B cell (primary cell): ENCODE results near the gene MX1. TPM values are rescaled to one million over a fixed set of nuclear protein-coding genes. Genes with fewer than 3 reads are reported as not detected.

Experiments
- ATAC-seq: fragments of 200-7000 bp; cut with Tn5 transposase; one replicate; pipeline ENCODE4 v1.10.0; 2021; ENCODE audit warnings: low read depth, mild to moderate bottlenecking, moderate number of reproducible peaks, moderate library complexity
- CTCF ChIA-PET: fragments of 350-600 bp; sonication (Branson Sonifier 250); formaldehyde crosslinking; loops from one replicate; lab custom pipeline; 2021; ENCODE audit warnings: antibody characterized with exemption, inconsistent platforms; lab: Charles Lee
- POLR2A ChIA-PET: fragments of 350-600 bp; sonication (Branson Sonifier 250); formaldehyde crosslinking; loops from one replicate; lab custom pipeline; 2021; ENCODE audit warnings: antibody characterized with exemption; lab: Charles Lee
- DNase-seq: peaks from one replicate; pipeline ENCODE4 v3.0.0; 2013
- H2AFZ ChIP-seq: 2 replicates; pipeline ENCODE4 v1.6.1; 2012; ENCODE audit warnings: mild to moderate bottlenecking, low read depth, low read length; ENCODE audit not compliant: insufficient read depth, poor library complexity, severe bottlenecking
- H3K27ac ChIP-seq, 2 donors: 1 replicate in 1 of 2; 2 replicates in 1 of 2; pipeline ENCODE4 v1.5.1; 2012 to 2013; ENCODE audit warnings: low read length in 2 of 2, mild to moderate bottlenecking in 2 of 2, moderate library complexity in 1 of 2
- H3K27me3 ChIP-seq, 4 experiments: fragments of 200-600 bp in 1 of 4; sonication (generic) in 1 of 4; replicated peaks in 1 of 4; 1 replicate in 2 of 4; 2 replicates in 2 of 4; pipeline versions ENCODE4 v1.6.1 to v1.7.0; 2013 to 2016; ENCODE audit warnings: low read length in 3 of 4, mild to moderate bottlenecking in 2 of 4, mixed read lengths in 1 of 4, moderate library complexity in 1 of 4; ENCODE audit not compliant: insufficient read depth in 4 of 4, control insufficient read depth in 3 of 4; ENCODE audit errors: control extremely low read depth in 1 of 4
- H3K36me3 ChIP-seq, 2 experiments: replicated peaks in 1 of 2; 1 replicate in 1 of 2; 2 replicates in 1 of 2; pipeline versions ENCODE4 v1.6.1 to v1.7.1; 2013; ENCODE audit warnings: low read length in 1 of 2; ENCODE audit not compliant: insufficient read depth in 2 of 2, control insufficient read depth in 1 of 2; ENCODE audit errors: control extremely low read depth in 1 of 2, extremely low read depth in 1 of 2
- H3K4me1 ChIP-seq, 2 donors: fragments of 200-600 bp in 1 of 2; sonication (generic) in 1 of 2; 1 replicate in 1 of 2; 2 replicates in 1 of 2; pipeline versions ENCODE4 v1.5.1 to v1.6.1; 2013 to 2017; ENCODE audit warnings: low read length in 2 of 2; ENCODE audit not compliant: control insufficient read depth in 2 of 2, insufficient read depth in 2 of 2
- H3K4me2 ChIP-seq: replicated peaks from 2 replicates; pipeline ENCODE3; 2012; ENCODE audit warnings: mild to moderate bottlenecking, low read depth, low read length; ENCODE audit not compliant: poor library complexity, severe bottlenecking
- H3K4me3 ChIP-seq, 5 experiments: fragments of 200-600 bp in 1 of 5; sonication (generic) in 1 of 5; 1 replicate in 3 of 5; 2 replicates in 2 of 5; pipeline versions ENCODE4 v1.5.1 to v1.7.0; 2011 to 2016; ENCODE audit warnings: low read length in 4 of 5, mild to moderate bottlenecking in 4 of 5, low read depth in 2 of 5, control low read depth in 1 of 5, moderate library complexity in 1 of 5; ENCODE audit not compliant: insufficient read depth in 1 of 5; ENCODE audit errors: control extremely low read depth in 1 of 5, extremely low read depth in 1 of 5
- H3K79me2 ChIP-seq: fragments of 200-600 bp; sonication (generic); one replicate; pipeline ENCODE4 v1.6.0; 2016; ENCODE audit warnings: low read length; ENCODE audit not compliant: control insufficient read depth, insufficient read depth
- H3K9ac ChIP-seq: fragments of 200-600 bp; sonication (generic); 2 replicates; pipeline ENCODE4 v1.6.1; 2017; ENCODE audit warnings: mild to moderate bottlenecking, low read length, moderate library complexity
- H3K9me3 ChIP-seq, 3 donors: one replicate each; pipeline versions ENCODE4 v1.6.1 to v1.7.1; 2013; ENCODE audit warnings: low read length in 2 of 3; ENCODE audit not compliant: control insufficient read depth in 2 of 3, insufficient read depth in 1 of 3; ENCODE audit errors: control extremely low read depth in 1 of 3
- H4K20me1 ChIP-seq: 2 replicates; pipeline ENCODE4 v1.6.0; 2012; ENCODE audit warnings: mild to moderate bottlenecking, low read length; ENCODE audit not compliant: insufficient read depth, control insufficient read depth, poor library complexity, severe bottlenecking
- H3K27ac Mint-ChIP-seq: one replicate; pipeline ENCODE4 v1.8.0; 2021; ENCODE audit warnings: mixed read lengths
- H3K27me3 Mint-ChIP-seq: one replicate; pipeline ENCODE4 v1.8.0; 2021; ENCODE audit warnings: mixed read lengths
- H3K4me1 Mint-ChIP-seq: one replicate; pipeline ENCODE4 v1.8.0; 2021; ENCODE audit warnings: mixed read lengths
- H3K4me3 Mint-ChIP-seq: one replicate; pipeline ENCODE4 v1.8.0; 2021; ENCODE audit warnings: mixed read lengths
- H3K9me3 Mint-ChIP-seq: one replicate; pipeline ENCODE4 v1.8.0; 2022; ENCODE audit warnings: mixed read lengths; ENCODE audit not compliant: insufficient read depth
- CTCF ChIP-seq: fragments of 200-600 bp; IDR thresholded peaks from one replicate; pipeline ENCODE4 v1.8.0; 2022; ENCODE audit warnings: antibody characterized with exemption, mild to moderate bottlenecking
- EZH2 ChIP-seq: IDR thresholded peaks from 2 replicates; pipeline ENCODE4 v1.6.1; 2012; ENCODE audit warnings: borderline replicate concordance, low read depth, mild to moderate bottlenecking, moderate library complexity, low read length; ENCODE audit not compliant: insufficient read depth, poor library complexity, severe bottlenecking
- WGBS: methylation state at CpG from one replicate; pipeline ENCODE4 v1.1.5; 2013; ENCODE audit warnings: missing lambda C conversion rate; ENCODE audit not compliant: insufficient coverage; 5-methylcytosine and 5-hydroxymethylcytosine counted together
- intact Hi-C: fragments of 100-400 bp; cut with micrococcal nuclease; formaldehyde crosslinking; loops from one replicate; pipeline ENCODE4 v1.10.0; 2022
- polyA plus RNA-seq: library from polyadenylated mRNA; depleted of rRNA; stranded (reverse); fragments of >200 nt; gene quantifications from 2 replicates; pipeline ENCODE4 v1.2.3, GENCODE V29; 2012
- total RNA-seq, 2 donors: library from RNA; stranded (reverse); fragments of 120-200 nt in 1 of 2; gene quantifications; 1 replicate in 1 of 2; 2 replicates in 1 of 2; pipeline versions ENCODE4 v1.2.3 to v1.2.4, GENCODE V29; 2013 to 2022

Gene MX1
- total and polyA plus RNA-seq, 2 donors (not counting 1 experiment from before 2014, with no cell fraction given), result 57.6 to 62.9 TPM

- no peaks in the 10 kb centered on the region for H3K4me1 Mint-ChIP-seq
- no peaks in the 10 kb centered on the region for H4K20me1 ChIP-seq
- ChIA-PET CTCF (no interaction called here), POLR2A (no interaction called here)
- no peaks in the 10 kb centered on the region for H3K36me3 ChIP-seq
- H2AFZ ChIP-seq, result no peak overlapping the region
- peaks cover 0 to 39% (median 4%) of the 10 kb centered on the region in 4 experiments for H3K27me3 ChIP-seq
- no peaks in the 10 kb centered on the region for H3K9me3 Mint-ChIP-seq
- H3K27ac Mint-ChIP-seq, result no peak overlapping the region
- H3K27ac ChIP-seq, result no peak overlapping the region
- DNase-seq (no peak), ATAC-seq (no peak)
- H3K4me3 Mint-ChIP-seq, result no peak overlapping the region
- no peak for TF ChIP-seq CTCF
- TF ChIP-seq EZH2, result no peak
- no peaks in the 10 kb centered on the region for H3K4me1 ChIP-seq
- H3K9ac ChIP-seq, result no peak overlapping the region
- no peak overlapping the region for H3K4me3 ChIP-seq
- H3K27me3 Mint-ChIP-seq, result peaks cover 52% of the 10 kb centered on the region
- H3K9me3 ChIP-seq, result no peaks in the 10 kb centered on the region
- H3K4me2 ChIP-seq, result no peak overlapping the region
- 64% methylated on average over 7 of the region's 7 CpGs for WGBS
- no peaks in the 10 kb centered on the region for H3K79me2 ChIP-seq
- intact Hi-C loops, result no loop called here
Measured at GRCh38 chr21:41506005-41506594, 80.1 kb downstream of the MX1 start.

GRCh38 chr21:41506611-41507520 is 80.8 kb downstream of the MX1 start:
- Mint-ChIP-seq H3K27me3 (peaks cover 54% of the 10 kb centered on the region), H3K4me3 (no peak overlapping the region), H3K9me3 (no peaks in the 10 kb centered on the region), H3K4me1 (no peaks in the 10 kb centered on the region), H3K27ac (no peak overlapping the region)
- Histone ChIP-seq H3K4me2 (no peak overlapping the region), H3K36me3 (no peaks in the 10 kb centered on the region), H3K4me1 (no peaks in the 10 kb centered on the region), H3K9me3 (no peaks in the 10 kb centered on the region), H2AFZ (no peak overlapping the region), H3K27me3 (peaks cover 0 to 39% (median 4%) of the 10 kb centered on the region in 4 experiments), H3K79me2 (no peaks in the 10 kb centered on the region), H3K27ac (no peak overlapping the region), H3K9ac (no peak overlapping the region), H3K4me3 (no peak overlapping the region), H4K20me1 (no peaks in the 10 kb centered on the region)
- ATAC-seq, result no peak
- TF ChIP-seq EZH2 (no peak), CTCF (no peak)
- POLR2A ChIA-PET, result no interaction called here
- CTCF ChIA-PET, result no interaction called here
- DNase-seq, result no peak
- 8% methylated on average over 64 of the region's 64 CpGs for WGBS
- intact Hi-C loops, result no loop called here
